Effector CD4-positive, alpha-beta T cell (primary cell): ENCODE data around the gene NELL1.
"Not testable (repeated sequence)": the region's sequence is repeated elsewhere in the genome, so short reads cannot be mapped to it uniquely, and the experiment has no call there.

Experiments used
- DNase-seq: peaks from one replicate; pipeline ENCODE4 v3.0.0-alpha.2; 2020

Gene NELL1

DNA sequence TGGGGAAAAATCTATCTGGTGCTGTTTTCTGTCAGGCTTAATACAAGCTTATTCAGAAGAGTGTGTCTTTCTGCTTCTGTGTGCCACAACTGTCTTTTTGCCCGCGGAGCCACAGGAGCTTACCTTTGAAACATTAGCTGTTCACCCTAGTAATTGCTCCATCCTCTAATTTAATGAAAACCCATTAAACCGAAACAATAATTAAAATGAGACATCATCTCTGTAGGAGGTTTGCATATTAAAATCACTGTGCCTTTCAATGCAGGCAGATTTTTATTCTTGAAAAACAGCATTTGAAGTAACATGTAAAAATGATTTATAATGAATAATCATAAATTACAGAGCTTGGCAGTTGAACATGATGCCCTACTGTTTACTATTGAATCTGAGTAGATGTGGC is 102.3 kb downstream of the NELL1 start:
- no peak for DNase-seq

DNA sequence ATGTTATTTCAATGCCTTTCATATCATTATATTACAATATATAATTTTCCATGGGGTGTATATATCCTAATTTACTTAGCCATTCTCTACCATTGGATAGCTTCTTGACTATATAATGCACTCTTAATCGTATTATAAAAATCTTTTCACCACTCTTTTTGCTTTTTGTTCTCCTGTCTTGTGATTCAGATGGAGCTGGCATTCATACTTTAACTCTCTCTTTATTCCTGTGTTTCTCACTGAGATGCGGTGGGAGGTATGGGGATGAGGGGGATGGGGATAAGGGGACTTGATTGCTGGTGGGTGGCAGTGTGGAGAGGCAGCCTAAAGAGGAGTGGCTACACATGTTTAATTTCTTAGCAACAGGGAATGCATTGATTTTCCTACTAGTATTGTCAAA is 105.9 kb downstream of the NELL1 start:
- no peak for DNase-seq

DNA sequence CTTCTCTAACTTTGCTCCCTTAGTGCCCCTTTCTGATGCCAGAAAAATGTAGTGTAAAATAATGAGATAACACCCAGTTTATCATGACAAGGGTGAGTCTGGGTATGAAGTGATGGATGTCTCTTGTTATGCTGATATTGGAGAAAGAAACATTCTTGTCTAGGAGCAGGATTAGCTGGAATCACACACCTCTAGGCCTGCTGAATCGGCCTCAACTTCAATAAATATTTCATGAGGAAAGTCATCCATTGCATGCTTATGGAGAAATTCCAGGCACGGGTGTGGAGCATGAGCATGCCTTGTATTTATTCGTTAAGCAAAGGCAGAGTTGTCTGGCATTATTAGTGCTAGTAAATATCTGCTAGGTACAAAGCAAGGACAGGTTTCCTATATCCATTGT is 113.4 kb downstream of the NELL1 start:
- DNase-seq: no peak

DNA sequence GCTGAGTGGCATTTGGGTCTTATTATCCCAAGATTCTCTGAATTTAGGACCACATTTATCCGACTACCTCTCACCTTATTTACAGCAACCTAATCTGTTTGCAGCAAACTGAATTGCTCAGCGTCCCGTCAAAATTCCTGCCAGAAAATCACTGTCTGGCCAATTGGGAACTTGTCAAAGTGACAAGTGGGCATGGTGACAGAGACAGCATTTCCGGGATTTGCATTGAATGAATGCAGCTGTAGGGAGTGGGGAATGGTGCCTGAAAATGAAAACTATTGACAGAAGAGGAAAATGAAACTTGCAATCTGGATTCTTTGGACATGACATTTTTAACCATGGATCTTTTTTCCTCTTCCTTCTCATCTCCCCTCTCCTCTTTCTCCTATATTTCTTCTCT is 113.8 kb downstream of the NELL1 start:
- DNase-seq: no peak

DNA sequence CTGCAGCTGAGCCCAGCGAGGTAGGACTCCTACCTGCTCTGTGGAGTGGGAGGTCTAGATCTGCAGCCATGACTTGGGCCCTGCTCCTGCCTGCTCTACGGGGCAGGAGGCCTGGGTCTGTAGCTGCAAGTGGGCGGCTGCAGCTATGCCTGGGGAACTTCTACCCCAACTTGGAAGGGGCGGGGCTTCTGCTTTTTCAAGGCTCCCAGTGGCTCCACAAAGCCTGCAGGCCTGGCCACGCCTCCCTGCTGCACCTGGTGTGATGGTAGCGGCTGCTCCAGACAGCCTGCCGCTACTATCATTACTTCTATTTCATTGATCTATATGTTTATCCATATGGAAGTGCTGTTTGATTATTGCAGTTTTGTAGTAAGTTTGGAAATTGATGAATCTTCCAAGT is 121.2 kb downstream of the NELL1 start:
- DNase-seq: no peak

DNA sequence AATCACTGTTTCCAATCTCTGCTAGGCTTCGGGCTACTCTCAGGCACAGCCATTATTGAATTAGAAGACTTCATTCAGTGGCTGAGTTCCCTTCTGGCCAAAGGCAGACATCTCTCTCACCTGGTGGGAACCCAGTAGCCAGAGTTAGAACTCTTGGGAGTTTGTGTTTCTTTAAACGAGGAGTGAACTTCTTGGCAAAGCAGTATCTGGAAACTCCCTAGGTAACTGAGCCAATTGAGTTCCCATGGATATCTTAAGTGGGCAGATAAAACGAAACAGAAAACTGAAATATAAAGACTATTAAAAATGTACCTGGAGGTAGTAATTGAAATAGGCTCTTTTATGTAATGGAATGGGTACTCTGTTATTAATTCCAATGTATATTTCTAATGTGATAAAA is 125.6 kb downstream of the NELL1 start:
- DNase-seq: no peak

DNA sequence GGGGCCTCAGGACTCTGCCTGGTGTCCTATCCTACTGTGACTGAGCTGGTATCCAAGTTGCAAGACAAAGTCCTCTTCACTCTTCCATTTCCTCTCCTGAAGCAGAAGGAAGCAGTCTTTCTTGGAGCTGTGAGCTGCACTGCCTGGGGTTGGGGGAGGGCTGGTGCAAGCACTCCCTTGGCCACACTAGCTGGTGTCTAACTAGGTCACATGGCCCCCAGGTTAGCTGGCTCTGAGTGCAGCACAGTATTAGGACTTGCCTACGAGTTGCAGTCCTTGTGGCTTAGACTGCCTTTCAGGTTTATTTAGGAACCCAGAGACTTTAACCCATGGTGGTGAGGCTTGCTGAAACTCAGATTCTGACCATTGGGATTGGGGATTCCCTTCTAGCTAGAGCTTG is 138.9 kb downstream of the NELL1 start:
- DNase-seq: no peak

DNA sequence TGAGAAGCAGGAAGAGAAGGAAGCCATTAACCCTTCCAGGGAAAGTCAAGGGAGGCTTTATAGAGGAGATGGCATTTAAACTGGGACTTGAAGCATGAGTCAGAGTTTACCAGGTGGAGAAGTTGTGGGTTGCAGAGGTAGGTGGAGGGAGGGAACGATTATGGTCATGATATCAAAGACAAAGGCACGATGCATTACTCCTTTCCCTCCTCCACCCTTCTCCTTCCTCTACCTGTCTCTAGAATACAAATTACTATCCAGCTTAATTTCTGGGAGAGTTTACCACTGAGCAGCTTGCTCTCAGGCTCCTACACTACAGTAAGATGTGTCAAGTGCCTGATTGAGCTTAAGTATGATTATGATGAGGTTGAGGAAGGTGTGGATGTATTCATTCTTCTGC is 151.7 kb downstream of the NELL1 start:
- no peak for DNase-seq

DNA sequence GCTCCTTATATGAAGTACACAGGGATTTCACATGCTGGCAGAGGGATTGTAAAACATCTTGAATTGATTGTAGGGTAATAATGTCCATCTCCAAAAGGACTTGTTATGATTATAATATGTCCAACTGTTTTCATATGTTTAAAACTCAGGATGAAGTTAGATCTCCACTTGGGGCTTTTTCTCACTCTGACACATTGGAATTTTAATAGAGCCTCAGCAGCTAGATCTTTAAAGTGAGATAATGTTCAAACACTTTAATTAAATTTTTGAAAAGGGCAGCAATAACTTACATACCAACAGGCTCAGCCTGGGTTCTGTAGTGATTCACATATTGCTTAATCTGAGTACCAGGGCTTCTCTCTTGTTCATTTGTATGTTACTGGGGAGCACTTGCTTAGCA is 152.1 kb downstream of the NELL1 start:
- DNase-seq: no peak

DNA sequence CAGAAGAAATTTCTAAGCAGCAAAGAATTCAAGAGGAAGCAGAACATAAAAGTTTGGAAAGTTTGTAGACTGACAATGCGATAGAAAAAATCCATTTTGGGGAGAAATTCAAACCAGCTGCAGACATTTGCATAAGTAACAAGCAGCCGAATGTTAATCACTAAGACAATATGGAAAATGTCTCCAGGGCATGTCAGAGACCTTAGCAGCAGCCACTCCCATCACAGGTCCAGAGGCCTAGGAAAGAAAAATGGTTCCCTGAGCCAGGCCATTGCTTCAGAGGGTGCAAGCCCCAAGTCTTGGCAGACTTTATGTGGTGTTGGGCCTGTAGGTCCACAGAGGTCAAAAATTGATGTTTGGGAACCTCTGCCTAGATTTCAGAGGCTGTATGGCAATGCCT is 155.4 kb downstream of the NELL1 start:
- DNase-seq: no peak

DNA sequence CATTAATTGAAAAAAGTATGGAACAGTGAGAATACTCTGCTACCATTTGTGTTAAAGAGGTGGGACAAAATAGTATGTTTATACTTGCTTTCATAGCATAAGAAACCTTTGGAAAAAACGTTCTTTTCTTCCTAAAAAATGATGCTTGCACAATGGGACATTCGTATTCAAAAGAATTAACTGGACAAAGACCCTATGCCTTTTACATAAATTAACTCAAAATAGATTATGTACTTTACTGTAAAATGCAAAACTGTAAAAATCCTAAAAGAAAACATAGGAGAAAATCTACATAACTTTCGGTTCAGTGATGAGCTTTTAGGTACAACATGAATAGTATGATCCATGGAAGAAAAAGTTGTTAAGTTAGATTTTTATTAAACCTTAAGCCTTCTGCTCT is 166.2 kb downstream of the NELL1 start:
- DNase-seq: no peak

DNA sequence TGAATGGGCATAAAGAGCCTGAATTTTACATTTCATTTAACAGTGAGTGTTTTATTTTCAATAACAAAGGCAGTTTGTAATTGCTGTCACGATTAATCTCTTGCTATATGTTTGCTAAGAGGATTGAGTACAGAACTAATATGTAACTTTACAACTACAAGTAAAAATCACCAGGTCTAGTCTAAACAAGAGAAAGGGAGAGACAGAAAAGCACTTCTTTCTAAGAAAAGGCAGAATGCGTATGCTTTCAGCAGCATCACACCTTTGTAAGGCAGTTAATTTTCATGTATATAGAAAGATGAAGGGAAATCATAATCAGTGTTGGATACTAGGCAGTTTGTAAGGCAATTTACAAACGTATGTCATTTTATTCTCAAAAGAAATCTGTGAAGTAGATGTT is 169.8 kb downstream of the NELL1 start:
- DNase-seq: no peak

DNA sequence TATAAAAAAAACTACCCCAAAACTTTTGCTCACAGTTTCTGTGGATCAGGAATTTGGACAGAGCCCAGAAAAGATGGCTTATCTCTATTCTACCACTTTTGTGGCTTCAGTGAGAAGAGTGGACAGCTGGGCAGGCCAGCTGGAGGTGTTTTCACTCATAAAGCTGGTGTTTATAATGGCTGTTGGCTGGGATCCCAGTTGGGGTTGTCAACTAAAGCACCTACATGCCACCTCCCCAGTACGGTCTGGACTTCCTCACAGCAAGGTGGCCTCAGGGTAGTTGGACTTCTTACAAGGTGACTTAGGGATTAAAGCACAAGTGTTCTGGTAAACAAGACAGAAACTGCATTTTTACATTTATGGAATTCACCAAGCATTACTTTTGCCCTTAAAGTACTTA is 171.0 kb downstream of the NELL1 start:
- no peak for DNase-seq

DNA sequence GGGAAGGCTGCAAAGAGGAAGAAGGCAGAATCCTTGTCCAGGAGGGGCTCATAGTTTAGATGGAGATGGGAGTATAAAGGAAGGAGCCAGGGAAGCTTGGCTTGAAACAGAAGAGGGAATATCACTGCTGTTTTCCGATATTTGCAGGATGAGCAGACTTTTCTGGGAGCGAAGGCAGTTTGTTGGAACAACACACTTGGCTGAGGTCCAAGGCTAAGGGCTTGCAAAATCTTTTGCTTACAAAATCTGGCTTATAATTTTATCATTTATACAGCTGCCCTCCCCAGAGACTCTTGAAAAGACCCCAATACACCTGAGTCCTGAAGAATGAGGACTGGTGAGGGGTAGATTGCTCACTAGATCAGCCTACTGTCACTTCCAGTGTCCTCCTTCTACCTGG is 174.8 kb downstream of the NELL1 start:
- no peak for DNase-seq

DNA sequence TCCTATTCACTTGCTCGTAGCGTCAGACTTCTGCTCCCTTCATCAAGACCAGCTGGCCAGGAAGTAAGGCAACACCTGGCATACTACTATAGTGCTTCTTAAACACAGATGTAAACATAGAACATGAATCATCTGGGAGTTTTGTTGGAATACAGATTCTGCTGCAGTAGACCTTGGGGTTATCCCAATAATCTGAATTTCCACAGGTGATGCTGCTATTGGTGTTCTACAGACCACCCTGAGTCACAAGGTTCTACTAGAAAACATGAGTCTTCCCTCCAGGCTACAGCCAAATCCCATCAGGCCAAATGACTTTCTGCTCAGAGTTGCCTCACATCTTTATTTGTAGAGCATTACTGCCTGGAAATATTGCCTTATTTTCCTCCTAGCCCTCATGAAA is 175.2 kb downstream of the NELL1 start:
- DNase-seq: no peak

DNA sequence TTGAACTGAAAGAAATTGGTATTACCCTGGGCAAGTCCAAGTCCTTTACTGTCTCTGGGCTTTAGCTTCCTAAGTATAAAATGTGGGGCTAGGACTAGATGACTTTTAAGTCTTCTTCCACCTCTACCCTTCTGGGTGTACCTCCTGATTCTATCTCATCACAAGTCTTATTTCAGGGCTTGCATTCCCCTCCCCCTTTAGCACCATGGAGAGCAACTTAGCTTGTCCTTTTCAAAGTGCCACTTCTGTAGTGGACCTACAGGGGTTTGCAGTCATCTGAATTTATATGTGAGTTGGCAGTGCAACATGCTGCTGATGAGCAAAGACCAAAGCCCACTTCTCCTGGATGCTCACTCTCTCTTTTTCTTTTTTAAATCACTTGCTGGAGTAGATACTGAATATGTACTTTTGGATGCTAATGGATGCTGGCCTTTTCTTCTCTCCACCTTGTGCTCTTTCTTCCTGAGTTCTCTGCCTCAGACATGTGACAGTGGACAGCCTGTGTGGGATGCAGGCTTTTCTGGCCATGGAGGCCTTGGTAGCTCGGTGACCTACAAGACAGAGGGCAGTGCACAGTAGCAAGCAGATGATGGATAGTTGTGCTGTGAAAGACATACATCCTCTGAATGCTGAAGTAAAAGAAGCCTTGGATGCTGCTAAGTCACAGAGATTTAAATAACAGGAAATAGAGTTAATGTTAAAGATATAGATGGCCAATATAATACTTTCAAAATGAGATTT is 185.0 kb downstream of the NELL1 start:
- DNase-seq: no peak

DNA sequence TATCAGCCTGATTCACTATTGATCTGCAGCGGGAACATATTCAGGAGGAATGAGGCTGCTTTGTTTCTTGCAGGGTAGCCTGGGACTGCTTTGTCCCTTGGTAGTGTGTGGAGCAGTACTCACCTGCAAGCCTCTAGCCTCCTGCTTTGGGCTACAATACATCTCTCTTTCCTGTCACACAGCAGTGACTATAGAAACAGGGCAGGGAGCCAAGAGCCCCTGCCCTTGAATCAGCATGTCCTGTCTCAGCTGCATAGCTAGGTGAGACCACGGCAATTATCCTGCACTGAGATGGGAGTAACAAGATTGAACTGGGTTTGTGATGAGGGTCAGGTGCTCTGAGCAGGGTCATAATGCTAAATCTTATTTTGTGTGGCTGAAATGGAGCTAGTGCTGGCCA is 191.9 kb downstream of the NELL1 start:
- DNase-seq: no peak

DNA sequence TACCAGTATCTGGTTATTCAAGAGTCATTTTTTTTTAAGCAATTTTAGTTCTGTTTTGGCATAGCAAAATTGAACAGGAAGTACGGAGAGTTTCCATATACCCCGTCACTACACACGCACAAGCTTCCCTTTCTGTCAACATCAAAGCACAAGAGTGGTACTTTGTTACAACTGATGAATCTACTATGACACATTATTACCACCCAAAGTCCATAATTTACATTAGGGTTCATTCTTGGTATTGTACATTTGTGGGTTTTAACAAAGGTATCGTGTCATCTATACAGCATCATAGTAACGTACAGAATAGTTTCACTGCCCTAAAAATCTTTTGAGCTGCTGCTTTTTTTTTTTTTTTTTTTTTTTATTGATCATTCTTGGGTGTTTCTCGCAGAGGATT is 192.9 kb downstream of the NELL1 start:
- DNase-seq: not testable (repeated sequence)

DNA sequence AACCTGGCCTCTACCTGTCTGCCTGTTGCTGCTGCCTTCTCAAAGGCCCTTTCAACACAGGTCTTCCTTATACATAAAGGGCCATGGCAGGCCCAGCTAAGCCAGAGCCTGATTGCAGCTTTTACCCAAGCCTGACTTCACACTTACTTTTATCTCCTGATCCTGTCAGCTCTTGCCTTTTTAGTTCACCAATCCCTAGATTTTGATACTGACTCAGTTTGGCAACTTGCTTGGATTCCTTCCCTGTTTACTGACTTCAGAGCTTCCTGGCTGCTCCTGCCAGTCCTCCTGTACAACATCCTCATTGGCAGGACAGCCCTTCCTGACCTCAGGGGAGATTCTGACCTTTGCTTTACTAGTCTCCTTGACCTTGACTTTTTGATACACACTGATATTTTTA is 195.2 kb downstream of the NELL1 start:
- no peak for DNase-seq

DNA sequence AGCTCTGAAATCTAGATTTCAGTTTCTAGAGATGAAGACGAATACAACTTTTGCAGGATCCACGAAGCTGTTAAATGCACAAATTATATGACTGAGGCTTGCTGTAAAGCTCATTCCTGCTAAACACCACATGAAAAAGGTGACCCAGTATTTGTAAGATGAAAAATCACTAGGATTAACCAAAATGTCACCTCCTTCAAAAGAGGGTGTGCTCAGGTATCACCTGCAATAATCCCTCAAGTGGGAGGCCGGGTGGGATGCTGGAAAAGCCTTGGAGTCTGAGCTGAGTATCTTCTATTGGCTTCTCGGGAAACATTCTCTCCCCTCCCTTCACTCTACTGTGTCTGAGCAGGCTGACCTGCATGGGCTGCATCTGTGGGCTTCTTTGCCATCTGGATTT is 195.8 kb downstream of the NELL1 start:
- no peak for DNase-seq

DNA sequence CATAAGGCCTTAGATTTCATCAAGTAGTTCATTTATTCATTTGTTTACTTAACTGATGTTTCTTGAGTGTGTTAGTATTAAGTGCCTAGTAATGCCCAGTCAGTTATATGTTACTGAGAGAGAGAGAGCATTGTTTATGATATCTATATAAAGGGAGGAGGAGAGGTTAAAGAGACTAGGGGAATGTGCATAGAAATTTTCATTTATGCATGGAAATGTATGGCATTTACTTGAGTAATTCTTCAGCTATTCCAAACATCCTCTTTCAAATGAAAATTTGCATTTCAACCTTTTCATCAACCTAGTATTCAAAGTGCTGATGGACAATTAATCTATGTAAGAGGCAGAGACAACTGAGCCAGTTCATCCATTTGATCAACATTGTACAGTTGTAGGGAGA is 199.7 kb downstream of the NELL1 start:
- DNase-seq: no peak

DNA sequence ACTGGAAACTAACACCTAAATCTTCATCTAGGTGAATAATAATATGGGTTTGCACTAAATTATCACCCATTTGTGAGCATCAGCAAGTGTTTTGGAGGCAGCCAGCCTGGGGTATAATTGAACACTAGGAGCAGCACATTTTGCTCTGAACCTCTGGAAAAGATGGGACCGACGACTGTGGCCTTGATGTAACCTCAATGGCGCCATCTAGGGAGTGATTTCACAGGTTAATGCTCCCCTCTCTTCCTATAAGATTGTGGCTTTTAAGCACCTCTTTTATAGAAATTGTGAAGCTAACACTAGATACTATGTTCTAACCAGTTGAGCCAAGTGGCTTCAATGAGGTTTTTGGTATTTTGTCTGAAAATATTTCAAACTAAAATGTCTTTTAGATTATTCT is 203.7 kb downstream of the NELL1 start:
- no peak for DNase-seq

DNA sequence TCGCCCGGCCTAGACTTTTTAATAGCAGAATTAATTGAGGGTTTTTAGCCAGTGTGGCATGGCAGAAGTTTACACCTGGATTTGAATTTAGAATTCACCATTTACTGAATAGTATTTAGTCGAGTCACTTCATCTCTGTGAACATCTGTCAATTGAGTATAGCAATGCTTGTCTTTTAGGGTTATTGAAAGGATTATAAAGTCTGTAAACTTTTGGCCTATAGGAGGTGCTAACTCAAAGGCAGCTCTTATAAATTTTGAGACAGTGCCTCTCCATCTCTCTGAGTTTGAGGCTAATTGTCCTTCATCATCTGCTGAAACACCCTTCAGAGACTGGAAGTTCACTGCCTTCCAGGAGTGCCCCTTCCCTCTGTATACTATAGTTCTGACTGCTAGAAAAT is 205.0 kb downstream of the NELL1 start:
- DNase-seq: no peak

DNA sequence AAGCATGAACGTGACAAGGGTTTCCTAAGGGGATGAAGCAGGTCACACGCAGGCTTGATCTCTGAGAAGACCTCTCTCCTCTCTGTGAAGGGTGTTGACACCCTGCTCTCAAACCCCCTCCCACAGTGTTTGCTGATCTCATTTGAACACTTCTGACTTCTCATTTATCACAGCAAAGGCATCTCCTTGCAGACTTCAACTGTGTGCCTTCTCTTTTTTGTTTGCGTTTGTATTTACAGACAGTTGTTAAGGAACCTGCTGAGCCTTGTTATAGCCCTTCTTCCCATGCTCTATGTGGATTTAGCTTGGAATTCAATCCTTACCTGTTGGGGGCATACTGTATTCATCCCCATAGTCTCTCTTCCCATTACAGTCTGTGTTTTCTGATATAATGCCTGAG is 206.5 kb downstream of the NELL1 start:
- no peak for DNase-seq

DNA sequence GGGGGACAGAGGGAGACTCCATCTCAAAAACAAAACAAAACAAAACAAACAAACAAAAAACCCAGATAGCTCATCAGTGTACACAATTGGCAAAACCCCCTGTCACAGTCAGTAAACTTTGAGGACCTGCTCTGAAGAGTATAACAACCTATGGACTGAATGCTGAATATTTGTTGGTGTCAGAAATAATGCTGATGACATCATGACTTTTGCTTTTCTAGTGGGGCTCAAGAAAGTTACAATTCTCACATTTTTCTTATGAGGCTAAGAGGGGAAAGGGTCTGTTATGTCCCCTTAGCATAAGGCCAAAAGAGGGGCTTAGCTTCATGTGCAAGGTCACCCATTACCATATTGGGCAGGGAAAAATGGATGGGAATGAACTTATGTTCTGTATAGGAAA is 207.4 kb downstream of the NELL1 start:
- no peak for DNase-seq

DNA sequence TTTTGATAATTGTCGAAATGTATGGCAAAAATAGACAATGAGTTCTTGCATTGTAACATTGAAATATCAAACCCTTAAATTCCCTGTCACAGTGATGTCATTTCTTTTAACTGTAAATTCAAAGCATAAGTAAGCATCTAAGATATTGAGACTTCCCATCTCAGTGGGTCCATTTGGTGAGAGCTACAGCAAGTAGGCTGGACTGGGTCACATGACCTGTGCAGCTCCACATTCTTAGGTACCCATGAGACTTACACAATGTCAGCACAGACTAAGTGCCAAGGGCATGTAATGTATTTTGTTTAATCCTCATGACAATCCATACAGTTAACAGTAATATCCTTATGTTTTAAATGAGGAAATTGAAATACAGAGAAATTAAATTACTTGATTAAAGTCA is 210.7 kb downstream of the NELL1 start:
- no peak for DNase-seq
